HG03025 (cell line): ENCODE measurements around the gene MPI.
"Not testable (repeated sequence)": the region's sequence is repeated elsewhere in the genome, so short reads cannot be mapped to it uniquely, and the experiment has no call there.

Source experiments
- ATAC-seq: cut with Tn5 transposase; IDR thresholded peaks from one replicate; pipeline ENCODE4 v1.9.1; 2021; ENCODE audit warnings: mild to moderate bottlenecking, moderate library complexity; ENCODE audit not compliant: unreplicated experiment, low FRiP score

MPI gene

GRCh38 chr15:74890665-74890960 lies 771 bp downstream of the MPI start:
- ATAC-seq = no peak

GRCh38 chr15:74891469-74891868 lies 1.6 kb downstream of the MPI start:
- no peak for ATAC-seq

- ATAC-seq = no peak
Observed at GRCh38 chr15:74892313-74892712, 2.5 kb downstream of the MPI start.

DNA sequence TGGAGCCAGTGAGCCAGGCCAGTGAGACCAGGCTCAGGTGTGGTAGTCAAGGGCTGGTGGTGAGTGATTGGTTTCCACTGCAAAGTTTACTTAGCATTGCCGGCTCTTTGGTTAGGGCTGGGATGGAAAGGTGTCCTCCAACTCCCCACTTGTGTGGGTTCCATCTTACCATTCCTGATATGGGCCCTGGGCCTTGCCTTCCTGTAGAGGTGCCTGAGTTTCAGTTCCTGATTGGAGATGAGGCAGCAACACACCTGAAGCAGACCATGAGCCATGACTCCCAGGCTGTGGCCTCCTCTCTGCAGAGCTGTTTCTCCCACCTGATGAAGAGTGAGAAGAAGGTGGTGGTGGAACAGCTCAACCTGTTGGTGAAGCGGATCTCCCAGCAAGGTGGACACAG lies 3.1 kb downstream of the MPI start:
- no peak for ATAC-seq

GRCh38 chr15:74893627-74894026 lies 3.8 kb downstream of the MPI start:
- ATAC-seq = no peak

- ATAC-seq = not testable (repeated sequence)
Observed at GRCh38 chr15:74894383-74894782, 4.5 kb downstream of the MPI start.

- no peak for ATAC-seq
Observed at GRCh38 chr15:74895830-74896229, 6.0 kb downstream of the MPI start.

DNA sequence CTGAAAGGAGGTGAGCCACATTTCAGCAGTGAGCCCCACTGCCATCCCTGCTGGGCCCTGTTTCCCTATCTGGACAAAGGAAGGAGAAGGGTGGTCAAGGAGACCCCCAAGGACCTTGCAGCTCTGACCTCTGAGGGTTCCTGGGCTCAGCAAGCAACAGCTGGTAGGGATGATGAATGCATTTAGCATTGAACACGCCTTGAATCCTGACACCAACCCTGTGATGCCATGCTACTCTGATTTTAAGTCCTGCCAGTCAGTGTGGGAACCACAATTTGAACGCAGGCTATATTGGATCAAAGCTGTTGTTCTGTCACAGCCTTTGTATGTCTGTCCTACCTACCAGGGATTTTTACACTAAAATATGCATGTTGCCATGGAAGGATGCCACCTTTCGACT lies 6.5 kb downstream of the MPI start:
- no peak for ATAC-seq

DNA sequence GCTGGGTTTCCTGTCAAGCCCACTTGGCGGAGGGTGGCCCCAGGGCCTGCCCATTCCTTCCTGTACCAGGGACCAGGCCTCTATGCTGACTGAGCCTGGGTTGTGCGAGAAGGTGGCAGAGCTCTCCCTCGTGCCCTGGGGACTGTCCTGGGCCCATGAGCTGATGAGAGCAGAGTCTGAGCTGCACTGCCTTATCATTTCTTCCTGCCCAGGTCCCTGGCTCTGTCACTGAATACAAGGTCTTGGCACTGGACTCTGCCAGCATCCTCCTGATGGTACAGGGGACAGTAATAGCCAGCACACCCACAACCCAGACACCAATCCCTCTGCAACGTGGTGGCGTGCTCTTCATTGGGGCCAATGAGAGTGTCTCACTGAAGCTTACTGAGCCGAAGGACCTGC lies 7.5 kb downstream of the MPI start:
- ATAC-seq = no peak

DNA sequence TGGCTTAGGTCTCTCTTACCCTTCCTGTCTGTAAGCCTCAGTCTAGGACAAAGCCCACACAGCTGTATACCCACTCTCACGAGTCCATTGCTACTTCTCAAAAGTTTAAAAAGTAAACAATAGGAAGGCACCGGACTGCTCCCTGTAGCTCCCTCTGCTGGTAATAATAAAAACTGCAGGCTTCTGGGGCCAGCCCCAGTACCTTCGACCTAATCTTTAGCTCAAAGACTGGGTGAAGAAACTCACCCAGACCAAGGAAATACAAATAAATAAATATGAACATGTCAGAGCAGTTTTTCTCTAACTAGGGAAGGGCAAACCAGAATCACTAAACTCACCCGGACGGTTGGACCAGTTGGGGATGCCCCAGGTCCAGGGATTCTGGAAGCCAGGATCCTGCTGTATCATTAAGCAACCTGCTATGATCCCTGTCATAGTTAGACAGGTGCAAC lies 11.8 kb downstream of the MPI start:
- no peak for ATAC-seq

GRCh38 chr15:74902295-74903075 lies 12.6 kb downstream of the MPI start:
- ATAC-seq = no peak

GRCh38 chr15:74903676-74904075 lies 13.8 kb downstream of the MPI start:
- ATAC-seq = no peak

GRCh38 chr15:74904190-74904805 lies 14.5 kb downstream of the MPI start:
- no peak for ATAC-seq

- no peak for ATAC-seq
Observed at GRCh38 chr15:74906067-74906449, 16.2 kb downstream of the MPI start.

DNA sequence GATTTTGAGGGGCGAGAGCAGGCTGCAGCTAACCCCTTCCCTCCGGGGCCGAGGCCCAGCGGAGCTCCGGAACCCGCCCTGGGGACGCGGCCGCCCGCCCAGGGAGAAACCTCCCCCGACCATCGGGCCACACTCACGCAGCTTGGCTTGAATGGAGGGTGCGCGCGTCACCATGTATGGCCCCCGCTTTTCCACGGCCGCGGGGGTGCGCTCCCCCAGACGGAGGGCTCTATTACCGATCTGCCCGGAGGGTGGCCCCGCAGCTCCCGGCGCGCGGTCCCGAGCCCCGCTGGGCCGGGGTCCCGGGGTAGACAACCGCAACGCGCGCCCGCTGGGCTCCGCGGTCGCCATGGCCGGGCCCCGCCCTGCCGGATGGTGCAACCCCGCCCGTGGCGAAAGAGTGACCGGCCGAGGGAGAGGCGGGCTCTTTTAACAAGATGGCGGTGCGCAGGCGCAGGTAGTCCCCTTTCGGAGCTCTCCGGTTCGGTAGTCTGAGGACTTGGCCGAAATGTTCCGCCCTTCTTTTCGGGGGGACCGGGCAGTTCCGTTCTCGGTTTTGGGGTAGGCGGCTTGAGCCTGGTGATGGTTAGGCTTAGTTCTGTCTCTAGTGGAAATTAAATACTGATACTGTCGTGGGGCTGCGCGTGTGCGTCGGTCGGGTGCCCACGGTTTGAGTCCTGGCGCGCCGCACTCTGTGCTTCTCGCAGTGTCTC lies 16.8 kb downstream of the MPI start, which contains the start of gene FAM219B:
Gene FAM219B (minus strand): TSS at position 402 of the 713 bp plus-strand sequence. CDS start 51 bp downstream, at position 351.
- ATAC-seq = peak; percentile 66

DNA sequence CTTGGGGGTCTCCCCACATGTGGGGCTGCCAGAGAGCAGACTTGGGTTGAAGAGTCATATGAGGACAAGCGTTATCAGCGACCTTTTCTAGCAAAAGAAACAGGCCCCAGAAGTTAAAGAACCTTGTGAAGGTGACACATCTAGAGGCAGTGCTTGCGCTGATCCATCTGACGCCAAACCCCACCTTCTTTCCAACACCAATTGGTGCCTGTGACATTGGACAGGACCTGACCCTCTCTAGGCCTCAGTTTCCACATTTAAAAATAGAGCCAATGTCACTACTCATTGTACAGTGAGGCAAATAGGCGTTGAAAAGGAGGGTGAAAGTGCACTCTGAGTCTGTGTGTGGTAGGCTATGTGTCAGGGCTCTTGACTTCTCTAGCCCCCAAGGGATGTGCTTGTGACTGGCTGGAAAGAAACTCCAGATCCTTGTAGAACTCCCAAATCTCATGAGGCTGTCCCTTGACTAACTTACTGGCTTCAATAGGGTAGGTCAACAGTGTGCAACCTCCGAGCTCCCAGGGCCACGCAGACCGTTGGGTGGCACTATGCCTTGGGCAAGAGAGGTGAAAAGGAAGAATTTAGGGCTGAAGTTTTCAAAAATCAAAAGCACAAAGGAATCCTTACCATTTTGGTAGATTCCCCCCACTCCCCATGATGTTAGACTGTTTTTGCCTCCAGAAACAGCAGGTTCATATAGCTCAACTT lies 17.5 kb downstream of the MPI start:
- ATAC-seq = no peak

DNA sequence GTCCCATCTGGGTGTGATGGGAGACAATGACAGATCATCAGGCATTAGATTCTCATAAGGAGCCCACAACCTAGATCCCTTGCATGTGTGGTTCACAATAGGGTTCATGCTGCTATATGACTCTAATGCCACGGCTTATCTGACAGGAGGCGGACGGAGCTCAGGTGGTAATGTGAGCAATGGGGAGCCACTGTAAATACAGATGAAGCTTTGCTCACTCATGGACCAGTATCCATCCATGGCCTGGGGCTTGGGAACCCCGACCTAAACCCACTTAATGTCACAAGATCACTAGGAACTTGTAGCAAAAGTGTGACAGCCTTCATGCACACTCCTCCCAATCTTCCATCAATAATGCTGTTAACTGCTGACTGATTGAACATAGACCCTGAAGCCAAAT lies 18.8 kb downstream of the MPI start:
- no peak for ATAC-seq

GRCh38 chr15:74913041-74913440 lies 23.2 kb downstream of the MPI start:
- ATAC-seq = no peak

DNA sequence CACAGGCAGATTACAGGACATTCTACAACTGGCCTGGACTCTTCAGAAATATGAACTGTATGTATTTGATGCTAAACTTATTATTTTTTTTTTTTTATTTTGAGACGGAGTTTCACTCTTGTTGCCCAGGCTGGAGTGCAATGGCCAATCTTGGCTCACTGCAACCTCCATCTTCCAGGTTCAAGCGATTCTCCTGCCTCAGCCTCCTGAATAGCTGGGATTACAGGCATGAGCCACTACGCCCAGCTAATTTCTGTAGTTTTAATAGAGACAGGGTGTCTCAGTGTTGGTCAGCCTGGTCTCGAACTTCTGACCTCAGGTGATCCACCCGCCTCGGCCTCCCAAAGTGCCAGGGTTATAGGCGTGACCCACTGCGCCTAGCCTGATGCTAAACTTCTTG lies 24.0 kb downstream of the MPI start:
- not testable (repeated sequence) for ATAC-seq

GRCh38 chr15:74917676-74918075 lies 27.8 kb downstream of the MPI start:
- ATAC-seq = no peak

- no peak for ATAC-seq
Observed at GRCh38 chr15:74920456-74920855, 30.6 kb downstream of the MPI start.
